Smooth muscle cell (in vitro differentiated cells): ENCODE results near the gene PLCB2. TPM values are rescaled to one million over a fixed set of nuclear protein-coding genes. Genes with fewer than 3 reads are reported as not detected.

Source experiments
- DNase-seq: peaks from one replicate; lab custom pipeline; 2025; ENCODE audit not compliant: unreplicated experiment; lab: John Stamatoyannopoulos, UW
- H2AFZ ChIP-seq: fragments of 200-600 bp; sonication (generic); 2 replicates; pipeline ENCODE4 v1.6.0; 2016; ENCODE audit warnings: antibody characterized with exemption, low read depth, mild to moderate bottlenecking
- H3F3A ChIP-seq: fragments of 200-600 bp; sonication (generic); 2 replicates; pipeline ENCODE4 v1.6.0; 2017; ENCODE audit warnings: antibody characterized with exemption, low read depth
- H3K27ac ChIP-seq: fragments of 200-600 bp; sonication (generic); 2 replicates; pipeline ENCODE4 v1.5.1; 2016; ENCODE audit warnings: low read depth, mild to moderate bottlenecking
- H3K27me3 ChIP-seq: fragments of 200-600 bp; sonication (generic); 2 replicates; pipeline ENCODE4 v1.6.1; 2016; ENCODE audit warnings: low read depth, mild to moderate bottlenecking
- H3K36me3 ChIP-seq: fragments of 200-600 bp; sonication (generic); 2 replicates; pipeline ENCODE4 v1.5.1; 2016; ENCODE audit warnings: low read depth
- H3K4me1 ChIP-seq: fragments of 200-600 bp; sonication (generic); 2 replicates; pipeline ENCODE4 v1.5.1; 2016; ENCODE audit warnings: low read depth
- H3K4me2 ChIP-seq: fragments of 200-600 bp; sonication (generic); 2 replicates; pipeline ENCODE4 v1.6.0; 2016; ENCODE audit warnings: mild to moderate bottlenecking
- H3K4me3 ChIP-seq: fragments of 200-600 bp; sonication (generic); 2 replicates; pipeline ENCODE4 v1.5.1; 2016; ENCODE audit warnings: mild to moderate bottlenecking
- H3K79me2 ChIP-seq: fragments of 200-600 bp; sonication (generic); 2 replicates; pipeline ENCODE4 v1.6.0; 2016; ENCODE audit warnings: low read depth, mild to moderate bottlenecking
- H3K9ac ChIP-seq: fragments of 200-600 bp; sonication (generic); 2 replicates; pipeline ENCODE4 v1.6.0; 2016; ENCODE audit warnings: low read depth
- H3K9me3 ChIP-seq: fragments of 200-600 bp; sonication (generic); replicated peaks from 2 replicates; pipeline ENCODE4 v1.5.1; 2016; ENCODE audit warnings: low read depth
- H4K20me1 ChIP-seq: fragments of 200-600 bp; sonication (generic); 2 replicates; pipeline ENCODE4 v1.6.0; 2016; ENCODE audit warnings: low read depth
- CTCF ChIP-seq: fragments of 200-600 bp; sonication (generic); IDR thresholded peaks from 2 replicates; pipeline ENCODE4 v1.5.1; 2017; ENCODE audit warnings: borderline replicate concordance, mild to moderate bottlenecking, antibody characterized with exemption; ENCODE audit not compliant: insufficient read depth, poor library complexity, severe bottlenecking
- WGBS: methylation state at CpG from one replicate; pipeline ENCODE4 v1.1.7; 2016; ENCODE audit warnings: low lambda C conversion rate; 5-methylcytosine and 5-hydroxymethylcytosine counted together
- polyA plus RNA-seq: library from polyadenylated mRNA; unstranded; fragments of >200 nt; fragmentation: Nextera tagmentation; extraction: Ambion mirVana; gene quantifications from 2 replicates; pipeline ENCODE4 v1.2.1, GENCODE V29; 2016
- total RNA-seq: library from RNA; depleted of rRNA; stranded (reverse); fragments of >200 nt; gene quantifications from 2 replicates; pipeline ENCODE4 v1.2.3, GENCODE V29; 2014

The PLCB2 gene
- total and polyA plus RNA-seq, 2 experiments from 2014 or later = 1.5 TPM; not detected in 1

- H3K79me2 ChIP-seq = no peaks in the 10 kb centered on the region
- no peaks in the 10 kb centered on the region for H3K27me3 ChIP-seq
- H3K36me3 ChIP-seq = no peaks in the 10 kb centered on the region
- H3K4me1 ChIP-seq = peaks cover 34% of the 10 kb centered on the region
- no peak for TF ChIP-seq CTCF
- H3K27ac ChIP-seq = peak overlapping the region; percentile 24
- WGBS = 81% methylated on average over 19 of the region's 19 CpGs
- DNase-seq = no peak
- H3K4me2 ChIP-seq = peak overlapping the region; percentile 37
- no peaks in the 10 kb centered on the region for H3K9me3 ChIP-seq
- no peak overlapping the region for H3K4me3 ChIP-seq
- no peaks in the 10 kb centered on the region for H4K20me1 ChIP-seq
- H3F3A ChIP-seq = peaks cover 35% of the 10 kb centered on the region
- no peak overlapping the region for H2AFZ ChIP-seq
- H3K9ac ChIP-seq = no peak overlapping the region
Measured at GRCh38 chr15:40337597-40337996, 29.9 kb upstream of the PLCB2 start.

- Histone ChIP-seq H4K20me1 (no peaks in the 10 kb centered on the region), H3F3A (peaks cover 29% of the 10 kb centered on the region), H3K27ac (peak overlapping the region; percentile 24), H3K4me3 (no peak overlapping the region), H3K27me3 (no peaks in the 10 kb centered on the region), H2AFZ (no peak overlapping the region), H3K36me3 (no peaks in the 10 kb centered on the region), H3K79me2 (no peaks in the 10 kb centered on the region), H3K9me3 (no peaks in the 10 kb centered on the region), H3K9ac (no peak overlapping the region), H3K4me1 (peaks cover 34% of the 10 kb centered on the region), H3K4me2 (no peak overlapping the region)
- WGBS = 59% methylated on average over 5 of the region's 5 CpGs
- no peak for DNase-seq
- no peak for TF ChIP-seq CTCF
Measured at GRCh38 chr15:40336744-40337122, 29.0 kb upstream of the PLCB2 start.

GRCh38 chr15:40335938-40336743 is 28.4 kb upstream of the PLCB2 start:
- H3K4me2 ChIP-seq = no peak overlapping the region
- peaks cover 23% of the 10 kb centered on the region for H3F3A ChIP-seq
- no peak overlapping the region for H3K4me3 ChIP-seq
- H2AFZ ChIP-seq = no peak overlapping the region
- peaks cover 32% of the 10 kb centered on the region for H3K4me1 ChIP-seq
- H3K9ac ChIP-seq = no peak overlapping the region
- TF ChIP-seq CTCF = no peak
- no peaks in the 10 kb centered on the region for H3K27me3 ChIP-seq
- no peak for DNase-seq
- no peaks in the 10 kb centered on the region for H3K36me3 ChIP-seq
- WGBS = 84% methylated on average over 13 of the region's 13 CpGs
- no peaks in the 10 kb centered on the region for H3K79me2 ChIP-seq
- H3K9me3 ChIP-seq = no peaks in the 10 kb centered on the region
- H3K27ac ChIP-seq = peak overlapping the region; percentile 87
- H4K20me1 ChIP-seq = no peaks in the 10 kb centered on the region
